HepG2 (cell line): ENCODE results near the gene DMAC2L. TPM values are rescaled to one million over a fixed set of nuclear protein-coding genes. Genes with fewer than 3 reads are reported as not detected.

Experiments used
- ATAC-seq: fragments of 200-7000 bp; cut with Tn5 transposase; 3 replicates; pipeline ENCODE4 v1.9.1; 2020; ENCODE audit warnings: mild to moderate bottlenecking, moderate library complexity
- BruUV-seq: library from RNA; stranded (reverse); fragments of 400-500 nt; replicated peaks from 2 replicates; lab custom pipeline; 2021; lab: Mats Ljungman, UMichigan
- CTCF ChIA-PET: fragments of 300-600 bp; formaldehyde crosslinking; extraction: SDS; loops from one replicate; lab custom pipeline; 2021; ENCODE audit warnings: low total read pairs, inconsistent platforms, low intra/inter-chr PET ratio; lab: Yijun Ruan, JAX
- POLR2A ChIA-PET: fragments of 350-600 bp; sonication (Branson Sonifier 250); formaldehyde crosslinking; loops from one replicate; lab custom pipeline; 2020; ENCODE audit warnings: antibody characterized with exemption, inconsistent platforms; lab: Yijun Ruan, JAX
- DNase-seq: peaks from one replicate; pipeline ENCODE4 v3.0.0-alpha.2; 2015; ENCODE audit warnings: low spot score
- FAIRE-seq: peaks from 3 replicates; lab custom pipeline; 2011; peaks lifted over from hg19 to GRCh38; lab: Jason Lieb, UNC
- H2AFZ ChIP-seq: one replicate; pipeline ENCODE4 v1.6.1; 2011; ENCODE audit warnings: low read length, inconsistent platforms
- H3K27ac ChIP-seq: fragments of 300-600 bp; 3 replicates; pipeline ENCODE4 v1.8.0; 2011; ENCODE audit warnings: mixed run types, mild to moderate bottlenecking, mixed read lengths, low read length, inconsistent platforms; ENCODE audit not compliant: insufficient read depth; ENCODE audit errors: extremely low read length
- H3K27me3 ChIP-seq, 2 experiments: fragments of 200-600 bp in 1 of 2; 2 replicates in 1 of 2; 3 replicates in 1 of 2; pipeline versions ENCODE4 v1.6.0 to v1.8.0; 2011; ENCODE audit warnings: low read length in 2 of 2, mild to moderate bottlenecking in 2 of 2, moderate library complexity in 2 of 2, inconsistent platforms in 1 of 2; ENCODE audit not compliant: insufficient read depth in 2 of 2, control insufficient read depth in 1 of 2
- H3K36me3 ChIP-seq, 2 experiments: fragments of 200-600 bp in 1 of 2; replicated peaks in 1 of 2; 2 replicates in 1 of 2; 3 replicates in 1 of 2; pipeline versions ENCODE4 v1.5.1 to v1.8.0; 2011; ENCODE audit warnings: low read length in 2 of 2, inconsistent platforms in 1 of 2; ENCODE audit not compliant: insufficient read depth in 2 of 2, control insufficient read depth in 1 of 2
- H3K4me1 ChIP-seq: 2 replicates; pipeline ENCODE4 v1.5.1; 2012; ENCODE audit warnings: low read length, inconsistent platforms; ENCODE audit not compliant: insufficient read depth
- H3K4me2 ChIP-seq: 2 replicates; pipeline ENCODE4 v1.6.0; 2011; ENCODE audit warnings: low read depth, low read length, inconsistent platforms
- H3K4me3 ChIP-seq, 3 experiments: fragments of 200-600 bp in 1 of 3; sonication (generic), shearing (Covaris generic) in 1 of 3; replicated peaks in 1 of 3; 2 replicates each; pipeline ENCODE4 v1.5.1; 2011 to 2016; ENCODE audit warnings: low read length in 3 of 3, inconsistent platforms in 2 of 3, low read depth in 2 of 3, mild to moderate bottlenecking in 2 of 3, control low read depth in 1 of 3, mixed read lengths in 1 of 3; ENCODE audit not compliant: insufficient read depth in 1 of 3
- H3K79me2 ChIP-seq: one replicate; pipeline ENCODE4 v1.6.1; 2011; ENCODE audit warnings: low read length, inconsistent platforms; ENCODE audit not compliant: insufficient read depth
- H3K9ac ChIP-seq: 2 replicates; pipeline ENCODE4 v1.6.0; 2011; ENCODE audit warnings: mild to moderate bottlenecking, low read depth, low read length, inconsistent platforms; ENCODE audit not compliant: insufficient read depth
- H3K9me3 ChIP-seq: 2 replicates; pipeline ENCODE4 v1.5.1; 2012; ENCODE audit warnings: mild to moderate bottlenecking, low read length
- H4K20me1 ChIP-seq: 2 replicates; pipeline ENCODE4 v1.6.0; 2011; ENCODE audit warnings: inconsistent platforms, mild to moderate bottlenecking, low read length, moderate library complexity; ENCODE audit not compliant: insufficient read depth
- KAT2B ChIP-seq: fragments of 150-350 bp; IDR thresholded peaks from 2 replicates; pipeline ENCODE4 v1.6.1; 2014; ENCODE audit warnings: low read depth, low read length, borderline replicate concordance
- KLF12 ChIP-seq: sonication (generic); formaldehyde crosslinking; IDR thresholded peaks from 2 replicates; pipeline ENCODE4 v1.4.0; 2020; ENCODE audit warnings: missing genetic modification reagents, borderline replicate concordance
- MAFF ChIP-seq: IDR thresholded peaks from 2 replicates; pipeline ENCODE4 v1.6.1; 2011; ENCODE audit warnings: low read depth, low read length, improper control_type of control experiment
- MAFK ChIP-seq, 2 experiments: IDR thresholded peaks in 1 of 2; conservative IDR thresholded peaks in 1 of 2; 2 replicates each; pipeline ENCODE4 v1.6.1; 2011; ENCODE audit warnings: improper control_type of control experiment in 2 of 2, low read length in 2 of 2
- MAZ ChIP-seq, 2 experiments: sonication (generic) in 1 of 2; formaldehyde crosslinking in 1 of 2; IDR thresholded peaks; 2 replicates each; pipeline versions ENCODE4 v1.5.0 to v1.6.1; 2012 to 2020; ENCODE audit warnings: low read depth in 2 of 2, mild to moderate bottlenecking in 2 of 2, borderline replicate concordance in 1 of 2, improper control_type of control experiment in 1 of 2, low read length in 1 of 2, missing genetic modification reagents in 1 of 2, moderate library complexity in 1 of 2
- MED13 ChIP-seq: sonication (generic); formaldehyde crosslinking; IDR thresholded peaks from 2 replicates; pipeline ENCODE4 v1.5.0; 2020; ENCODE audit warnings: missing genetic modification reagents
- NFE2 ChIP-seq: sonication (generic); formaldehyde crosslinking; IDR thresholded peaks from 2 replicates; pipeline ENCODE4 v1.4.0; 2020; ENCODE audit warnings: missing genetic modification reagents
- NFE2L2 ChIP-seq: fragments of 150-350 bp; IDR thresholded peaks from 2 replicates; pipeline ENCODE4 v1.6.1; 2014; ENCODE audit warnings: low read length
- PAX8 ChIP-seq: sonication (generic); formaldehyde crosslinking; IDR thresholded peaks from 2 replicates; pipeline ENCODE4 v1.8.0; 2022; ENCODE audit warnings: mild to moderate bottlenecking, missing genetic modification reagents, borderline replicate concordance
- ZNF180 ChIP-seq: sonication (generic); formaldehyde crosslinking; IDR thresholded peaks from 2 replicates; pipeline ENCODE4 v1.4.0; 2020; ENCODE audit warnings: low read depth, missing genetic modification reagents, borderline replicate concordance
- WGBS: methylation state at CpG from one replicate; pipeline ENCODE4 v1.1.6; 2017; ENCODE audit warnings: low lambda C conversion rate; 5-methylcytosine and 5-hydroxymethylcytosine counted together
- in situ Hi-C: cut with HindIII; loops from 2 replicates; pipeline ENCODE4 v1.10.0; 2017; ENCODE audit warnings: low pct_unique_long_range_greater_than_20kb; ENCODE audit not compliant: extremely low pct_ligation_motif_present
- intact Hi-C: fragments of 100-400 bp; cut with micrococcal nuclease; formaldehyde crosslinking; loops from one replicate; pipeline ENCODE4 v1.10.0; 2022; ENCODE audit not compliant: unreplicated experiment
- polyA plus RNA-seq, 8 experiments: library from polyadenylated mRNA; depleted of rRNA in 3 of 8; stranded (reverse) in 7 of 8; unstranded in 1 of 8; fragments of >200 nt; fragmentation: Illumina TruSeq in 4 of 8; extraction: Trizol in 4 of 8; gene quantifications; 2 replicates each; pipeline versions ENCODE4 v1.2.1 to v1.2.3, GENCODE V29; 2011 to 2016; ENCODE audit warnings: low read depth in 4 of 8, missing spikeins in 1 of 8, mixed read lengths in 1 of 8; ENCODE audit not compliant: insufficient read depth in 1 of 8
- total RNA-seq, 5 experiments: library from RNA; depleted of rRNA; stranded (reverse); fragments of >200 nt; fragmentation: Illumina TruSeq; extraction: Trizol; gene quantifications; 2 replicates each; pipeline ENCODE4 v1.2.3, GENCODE V29; 2016; ENCODE audit warnings: low read depth in 1 of 5

DMAC2L gene
- total and polyA plus RNA-seq, 2 of the 13 experiments (the other 11 are each of a cell fraction or from before 2014, with no cell fraction given) = 19.4 to 23.2 TPM

- TF ChIP-seq MED13 (CRISPR knock-in tag) (no peak), MAZ (IDR thresholded peaks at IDR 0.05; ENCODE audit: borderline replicate concordance, low read depth, low read length) (no peak), MAZ (CRISPR knock-in tag; IDR thresholded peaks at IDR 0.05; ENCODE audit: low read depth) (no peak)
Measured at GRCh38 chr14:50344876-50345563, 32.9 kb downstream of the DMAC2L start (continued).

- H3K4me3 ChIP-seq = no peak overlapping the region
- CTCF ChIA-PET = no interaction called here
- H3K27me3 ChIP-seq = no peaks in the 10 kb centered on the region
- no peak overlapping the region for H3K27ac ChIP-seq
- intact Hi-C loops (no loop called here), in situ Hi-C loops (no loop called here)
- H3K4me2 ChIP-seq = no peak overlapping the region
- no peak for TF ChIP-seq ZNF180
- H4K20me1 ChIP-seq = no peaks in the 10 kb centered on the region
- 52% methylated on average over 6 of the region's 6 CpGs for WGBS
- H3K79me2 ChIP-seq = no peaks in the 10 kb centered on the region
- H3K4me1 ChIP-seq = peaks cover 24% of the 10 kb centered on the region
- no peaks in the 10 kb centered on the region for H3K36me3 ChIP-seq
- no peak overlapping the region for H3K9ac ChIP-seq
- no TSS peak for BruUV-seq
- no peak for ATAC-seq
- no peak overlapping the region for H2AFZ ChIP-seq
- POLR2A ChIA-PET = no interaction called here
- no peaks in the 10 kb centered on the region for H3K9me3 ChIP-seq
- DNase-seq = no peak
- FAIRE-seq = no peak
Measured at GRCh38 chr14:50345846-50346422, 33.8 kb downstream of the DMAC2L start.

- WGBS = 97% methylated on average over 1 of the region's 1 CpG
- no peak for ATAC-seq
- H3K9ac ChIP-seq = no peak overlapping the region
Measured at GRCh38 chr14:50347521-50347920, 35.4 kb downstream of the DMAC2L start.

More at GRCh38 chr14:50347521-50347920, 35.4 kb downstream of the DMAC2L start:
- Histone ChIP-seq H3K4me2 (no peak overlapping the region), H3K4me1 (peaks cover 20% of the 10 kb centered on the region), H3K36me3 (no peaks in the 10 kb centered on the region), H3K4me3 (no peak overlapping the region), H2AFZ (no peak overlapping the region), H4K20me1 (no peaks in the 10 kb centered on the region), H3K27ac (no peak overlapping the region), H3K9me3 (no peaks in the 10 kb centered on the region), H3K79me2 (no peaks in the 10 kb centered on the region), H3K27me3 (no peaks in the 10 kb centered on the region)
- FAIRE-seq (no peak), DNase-seq (no peak)
- TF ChIP-seq MAFF = peak; percentile 52
- no peak for TF ChIP-seq KLF12 (CRISPR knock-in tag)
- peak; percentile 52; the same call in 1 of the 2 replicates for TF ChIP-seq NFE2 (CRISPR knock-in tag)
- no peak for TF ChIP-seq PAX8 (CRISPR knock-in tag)
- TF ChIP-seq MAFK (conservative IDR thresholded peaks at IDR 0.05 in 1 of 2, IDR thresholded peaks at IDR 0.05 in 1 of 2; ENCODE audit: low read length in 2 of 2) = peak; percentile 41 to 72; a peak in 3 of 4 replicates
- peak; percentile 36; the same call in 1 of the 2 replicates for TF ChIP-seq NFE2L2
- no peak for TF ChIP-seq KAT2B
- BruUV-seq = no TSS peak
- intact Hi-C loops = no loop called here
- ChIA-PET CTCF (no interaction called here), POLR2A (no interaction called here)
- in situ Hi-C loops = no loop called here
